ENCODE data around the gene UIMC1. TPM values are rescaled to one million over a fixed set of nuclear protein-coding genes. Genes with fewer than 3 reads are reported as not detected.

The UIMC1 gene
- total RNA-seq, 1 donor from 2014 or later, result 36.1 TPM

DNA sequence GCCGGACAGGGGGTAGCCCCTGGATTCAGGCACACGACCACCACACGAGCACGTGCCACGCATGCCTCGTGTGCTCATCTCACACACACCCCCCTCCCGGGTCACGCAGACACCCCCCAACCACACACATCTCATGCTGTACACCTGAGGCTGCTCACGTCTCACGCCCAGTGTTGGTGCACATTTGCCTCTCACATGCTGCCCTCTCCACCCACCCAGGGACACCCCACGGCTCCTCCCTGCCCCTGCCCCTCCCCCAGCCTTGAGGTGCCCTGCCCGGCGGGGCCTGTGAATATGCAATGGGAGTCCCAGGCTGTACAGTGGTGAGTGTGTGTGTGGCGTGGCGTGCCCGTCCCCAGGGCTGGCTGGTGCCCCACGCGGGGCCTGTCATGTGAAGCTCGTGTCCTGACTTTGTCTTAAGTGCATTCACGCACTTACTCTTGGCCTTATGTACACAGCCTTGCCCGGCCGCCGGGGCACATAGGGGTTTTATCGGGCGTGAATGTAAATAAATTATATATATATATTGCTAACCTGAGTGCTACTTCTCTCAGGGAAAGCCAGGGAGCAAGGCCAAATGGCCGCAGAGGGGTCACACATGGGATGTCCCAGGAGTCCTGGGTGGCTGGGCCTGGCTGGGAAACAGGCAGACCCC lies 126.1 kb downstream of the UIMC1 start:
- FAIRE-seq (no peak), DNase-seq (ENCODE audit: low read depth) (no peak)
- Mint-ChIP-seq H3K4me3 (ENCODE audit: unreplicated experiment) (no peak overlapping the region), H3K4me1 (ENCODE audit: low read depth, unreplicated experiment) (peaks cover 14% of the 10 kb centered on the region), H3K27ac (ENCODE audit: unreplicated experiment) (no peak overlapping the region), H3K9me3 (ENCODE audit: unreplicated experiment) (no peaks in the 10 kb centered on the region), H3K27me3 (ENCODE audit: low read depth, unreplicated experiment) (peaks cover 38% of the 10 kb centered on the region), H3K36me3 (ENCODE audit: low read depth, unreplicated experiment) (no peaks in the 10 kb centered on the region)
- no peak for TF ChIP-seq EZH2 (IDR thresholded peaks at IDR 0.05; ENCODE audit: insufficient read depth, low read length)
- TF ChIP-seq, protein P1, sequence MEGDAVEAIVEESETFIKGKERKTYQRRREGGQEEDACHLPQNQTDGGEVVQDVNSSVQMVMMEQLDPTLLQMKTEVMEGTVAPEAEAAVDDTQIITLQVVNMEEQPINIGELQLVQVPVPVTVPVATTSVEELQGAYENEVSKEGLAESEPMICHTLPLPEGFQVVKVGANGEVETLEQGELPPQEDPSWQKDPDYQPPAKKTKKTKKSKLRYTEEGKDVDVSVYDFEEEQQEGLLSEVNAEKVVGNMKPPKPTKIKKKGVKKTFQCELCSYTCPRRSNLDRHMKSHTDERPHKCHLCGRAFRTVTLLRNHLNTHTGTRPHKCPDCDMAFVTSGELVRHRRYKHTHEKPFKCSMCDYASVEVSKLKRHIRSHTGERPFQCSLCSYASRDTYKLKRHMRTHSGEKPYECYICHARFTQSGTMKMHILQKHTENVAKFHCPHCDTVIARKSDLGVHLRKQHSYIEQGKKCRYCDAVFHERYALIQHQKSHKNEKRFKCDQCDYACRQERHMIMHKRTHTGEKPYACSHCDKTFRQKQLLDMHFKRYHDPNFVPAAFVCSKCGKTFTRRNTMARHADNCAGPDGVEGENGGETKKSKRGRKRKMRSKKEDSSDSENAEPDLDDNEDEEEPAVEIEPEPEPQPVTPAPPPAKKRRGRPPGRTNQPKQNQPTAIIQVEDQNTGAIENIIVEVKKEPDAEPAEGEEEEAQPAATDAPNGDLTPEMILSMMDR (IDR thresholded peaks at IDR 0.05; ENCODE audit: insufficient read depth, low read depth, low read length), result no peak
- no peaks in the 10 kb centered on the region for H3K79me2 ChIP-seq (ENCODE audit: insufficient read depth, low read length)
- H3K36me3 ChIP-seq (ENCODE audit: insufficient read depth, low read length), result no peaks in the 10 kb centered on the region
- H3K27me3 ChIP-seq (ENCODE audit: insufficient read depth, low read length), result peaks cover 19% of the 10 kb centered on the region
- H3K9me3 ChIP-seq (ENCODE audit: insufficient read depth, low read depth, low read length), result no peaks in the 10 kb centered on the region
- no peak overlapping the region for H3K4me3 ChIP-seq (ENCODE audit: insufficient read depth, low read depth, low read length)
- no peak overlapping the region for H3K4me2 ChIP-seq (ENCODE audit: low read length)
- H4K20me1 ChIP-seq (ENCODE audit: insufficient read depth, low read length), result no peaks in the 10 kb centered on the region
- no peaks in the 10 kb centered on the region for H3K4me1 ChIP-seq (ENCODE audit: insufficient read depth, low read length)
- no peak overlapping the region for H3K27ac ChIP-seq (ENCODE audit: low read depth, low read length)
- H2AFZ ChIP-seq (ENCODE audit: low read depth, low read length), result no peak overlapping the region
- no peak overlapping the region for H3K9ac ChIP-seq (ENCODE audit: low read length)

DNA sequence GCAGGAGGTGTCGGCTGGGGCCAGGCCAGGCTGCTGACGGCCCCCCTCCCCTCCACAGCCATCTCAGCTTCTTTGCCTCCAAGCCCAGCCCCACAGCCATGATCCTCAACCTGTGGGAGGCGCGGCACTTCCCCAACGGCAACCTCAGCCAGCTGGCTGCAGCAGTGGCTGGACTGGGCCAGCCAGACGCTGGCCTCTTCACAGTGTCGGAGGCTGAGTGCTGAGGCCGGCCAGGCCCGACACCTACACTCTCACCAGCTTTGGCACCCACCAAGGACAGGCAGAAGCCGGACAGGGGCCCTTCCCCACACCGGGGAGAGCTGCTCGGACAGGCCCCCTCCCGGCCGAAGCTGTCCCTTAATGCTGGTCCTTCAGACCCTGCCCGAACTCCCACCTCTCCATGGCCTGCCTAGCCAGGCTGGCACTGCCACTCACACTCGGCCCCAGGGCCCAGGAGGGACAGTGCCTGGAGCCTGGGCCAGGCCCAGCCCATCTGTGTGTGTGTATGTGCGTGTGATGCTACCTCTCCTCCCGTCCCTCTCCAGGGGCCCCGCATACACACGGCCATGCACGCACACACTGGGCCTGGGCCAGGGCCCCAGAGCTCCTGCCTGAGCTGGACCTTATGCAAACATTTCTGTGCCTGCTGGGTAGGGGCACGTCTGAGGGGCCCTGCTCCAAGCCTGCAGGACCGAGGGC lies 126.8 kb downstream of the UIMC1 start:
- TF ChIP-seq EZH2 (IDR thresholded peaks at IDR 0.05; ENCODE audit: insufficient read depth, low read length), result no peak
- TF ChIP-seq, protein P1 (IDR thresholded peaks at IDR 0.05; ENCODE audit: insufficient read depth, low read depth, low read length), result no peak
- H3K27me3 ChIP-seq (ENCODE audit: insufficient read depth, low read length), result peaks cover 20% of the 10 kb centered on the region
- H3K27ac Mint-ChIP-seq (ENCODE audit: unreplicated experiment), result no peak overlapping the region

More for the DNA sequence above, 126.8 kb downstream of the UIMC1 start:
- DNase-seq (ENCODE audit: low read depth) (no peak), FAIRE-seq (no peak)
- Histone ChIP-seq H3K9me3 (ENCODE audit: insufficient read depth, low read depth, low read length) (no peaks in the 10 kb centered on the region), H3K36me3 (ENCODE audit: insufficient read depth, low read length) (no peaks in the 10 kb centered on the region), H3K4me2 (ENCODE audit: low read length) (no peak overlapping the region), H3K79me2 (ENCODE audit: insufficient read depth, low read length) (no peaks in the 10 kb centered on the region), H3K4me3 (ENCODE audit: insufficient read depth, low read depth, low read length) (no peak overlapping the region), H2AFZ (ENCODE audit: low read depth, low read length) (no peak overlapping the region), H3K27ac (ENCODE audit: low read depth, low read length) (no peak overlapping the region), H4K20me1 (ENCODE audit: insufficient read depth, low read length) (no peaks in the 10 kb centered on the region), H3K9ac (ENCODE audit: low read length) (no peak overlapping the region), H3K4me1 (ENCODE audit: insufficient read depth, low read length) (no peaks in the 10 kb centered on the region)
- Mint-ChIP-seq H3K27me3 (ENCODE audit: low read depth, unreplicated experiment) (peaks cover 45% of the 10 kb centered on the region), H3K4me3 (ENCODE audit: unreplicated experiment) (no peak overlapping the region), H3K4me1 (ENCODE audit: low read depth, unreplicated experiment) (peaks cover 13% of the 10 kb centered on the region), H3K36me3 (ENCODE audit: low read depth, unreplicated experiment) (peaks cover 5% of the 10 kb centered on the region), H3K9me3 (ENCODE audit: unreplicated experiment) (no peaks in the 10 kb centered on the region)
